Amygdala (tissue), 56 donors: Measurements from ENCODE around the gene PLCB1.
"Not testable (repeated sequence)": the region's sequence is repeated elsewhere in the genome, so short reads cannot be mapped to it uniquely, and the experiment has no call there.

ENCODE experiments used
- DNase-seq, 56 donors: peaks; one replicate each; lab custom pipeline; 2025; lab: John Stamatoyannopoulos, UW

Gene PLCB1

DNA sequence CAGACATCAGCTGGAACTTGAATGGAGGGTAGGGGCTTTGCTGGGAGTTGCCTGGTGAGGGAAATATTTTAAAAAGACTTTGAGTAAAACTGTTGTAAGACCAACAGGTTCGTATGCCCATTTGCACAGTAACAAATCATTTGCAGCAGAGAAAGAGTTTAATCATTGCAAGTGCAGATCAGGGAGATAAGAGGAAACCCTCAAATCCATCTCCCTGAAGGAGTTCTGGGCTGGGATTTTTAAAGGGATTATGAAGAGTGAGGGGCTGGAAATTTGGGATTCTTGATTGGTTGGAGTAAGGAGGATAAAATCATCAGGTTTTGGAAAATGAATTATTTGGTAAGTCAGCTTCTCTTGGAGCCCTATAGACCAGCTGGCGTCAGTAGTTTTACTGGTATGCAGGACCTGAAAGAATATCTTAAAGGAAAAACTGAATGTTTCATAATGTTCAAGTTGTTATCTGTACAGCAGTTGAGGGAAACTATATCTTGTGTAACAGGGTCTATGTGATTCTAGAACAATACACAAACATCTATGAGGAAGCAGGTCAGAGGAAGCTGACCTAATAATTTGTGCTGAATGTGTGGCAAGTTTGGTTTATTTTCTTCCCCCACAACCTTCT, 295.5 kb downstream of the PLCB1 start:
- no peak for DNase-seq

DNA sequence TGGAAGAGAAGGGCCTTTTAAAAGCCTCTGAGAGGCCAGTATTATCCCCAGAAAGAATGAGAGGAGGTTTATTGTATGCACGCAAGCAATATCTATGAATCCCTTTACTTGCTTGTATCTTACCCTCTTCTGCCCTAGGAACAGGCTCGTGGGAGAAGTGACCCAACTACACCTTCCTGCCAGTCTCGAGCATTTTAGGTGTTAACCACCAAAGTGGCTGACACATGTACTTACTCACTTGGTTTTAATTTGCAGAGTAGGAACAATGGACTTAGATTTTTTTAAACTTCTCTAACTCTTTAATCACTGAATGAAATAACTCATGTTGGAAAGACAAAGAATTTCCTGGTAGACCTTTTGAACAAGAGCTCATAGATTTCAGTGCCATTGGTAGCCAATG, 296.9 kb downstream of the PLCB1 start:
- no peak for DNase-seq

DNA sequence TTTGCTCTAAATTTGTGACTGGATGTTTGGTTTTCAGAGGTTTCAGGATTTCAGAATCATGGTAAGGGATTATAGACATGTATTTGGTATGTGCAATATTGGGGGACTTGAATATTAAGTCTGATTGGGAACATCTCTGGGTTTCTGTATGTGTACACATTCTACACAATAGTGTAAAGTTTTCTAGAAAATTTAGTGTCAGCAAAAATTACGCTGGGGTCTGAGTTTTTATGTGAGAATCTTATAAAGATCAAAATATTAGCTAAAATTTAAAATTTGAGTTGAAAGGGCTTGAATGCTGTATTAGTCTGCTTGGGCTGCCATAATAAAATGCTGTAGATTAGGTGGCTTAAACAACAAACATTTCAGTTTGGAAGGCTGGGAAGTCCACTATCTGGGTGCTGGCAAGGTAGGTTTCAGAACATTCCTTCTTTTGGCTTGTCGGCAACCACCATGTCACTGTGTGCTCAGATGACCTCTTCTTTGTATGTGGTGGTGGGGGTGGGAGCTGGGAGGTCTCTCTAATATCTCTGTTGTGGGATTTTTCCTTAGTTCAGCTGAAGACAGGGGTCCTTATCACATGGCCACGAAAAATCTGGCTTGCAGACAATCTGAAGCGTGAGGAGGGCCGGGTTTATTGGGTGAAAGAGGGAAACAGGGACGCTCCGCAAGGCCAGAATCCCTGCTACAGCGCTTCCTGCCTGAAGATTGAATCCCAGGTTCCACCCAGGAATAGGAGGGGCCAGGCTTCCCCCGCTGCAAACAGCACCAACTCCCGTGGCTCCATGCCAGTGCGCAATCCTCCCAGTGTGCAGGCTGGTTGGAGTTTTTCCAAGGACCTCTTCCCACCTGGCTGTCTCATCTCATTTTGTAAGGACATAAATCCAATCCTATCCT, 299.7 kb downstream of the PLCB1 start:
- peak in 5 of 56 donors; percentile 1 to 4 (median 1) for DNase-seq

DNA sequence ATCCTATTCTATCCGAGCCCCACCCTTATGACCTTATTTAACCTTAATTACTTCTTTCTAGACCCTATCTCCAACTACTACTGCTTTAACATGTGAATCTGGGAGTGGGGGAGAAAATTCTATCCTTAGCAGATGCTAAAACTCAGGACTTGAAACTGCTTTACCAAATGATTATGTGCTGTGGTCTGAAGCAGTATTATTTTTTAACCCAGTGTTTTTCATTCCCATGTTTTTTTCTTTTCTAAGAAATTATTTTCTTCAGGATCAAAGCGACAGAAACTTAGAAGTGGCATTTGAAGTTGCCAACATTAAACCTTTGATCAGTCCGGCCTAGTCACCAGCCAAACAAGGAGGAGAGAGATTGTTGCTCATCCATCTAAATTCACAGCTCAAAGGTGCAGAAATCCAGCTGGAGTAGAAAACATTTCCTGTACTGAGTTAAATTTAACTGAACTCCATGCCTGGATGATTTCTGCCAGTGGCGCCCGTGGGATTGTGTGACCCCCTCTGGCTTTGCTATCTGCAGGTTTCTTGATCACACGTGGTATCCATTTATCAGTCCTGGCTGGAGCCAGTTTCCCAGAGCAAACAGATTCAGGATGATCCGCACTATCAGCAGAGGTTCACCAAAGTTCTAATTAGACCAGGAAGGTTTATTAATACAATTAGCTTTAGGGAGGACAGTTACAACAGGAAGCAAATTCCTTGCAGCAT, 300.5 kb downstream of the PLCB1 start:
- no peak for DNase-seq

DNA sequence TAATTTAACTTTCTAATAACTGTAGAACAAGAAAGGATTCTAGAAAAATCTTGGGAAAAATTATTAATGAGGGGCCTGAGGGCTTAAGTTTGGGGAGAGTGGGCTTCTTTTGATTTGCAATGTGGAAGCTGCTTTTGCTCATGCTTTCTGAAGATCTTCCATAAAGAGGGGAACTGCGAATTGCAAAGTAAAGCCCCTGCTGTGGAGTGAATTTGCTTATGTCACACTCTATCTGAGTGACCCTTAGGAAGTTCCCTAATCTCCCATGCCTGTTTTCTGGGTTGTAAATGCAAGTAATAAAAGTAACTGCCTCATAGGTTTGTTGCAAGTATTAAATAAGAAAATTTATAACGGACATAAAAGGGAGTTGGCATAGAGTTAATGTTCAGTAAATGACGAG, 301.2 kb downstream of the PLCB1 start:
- no peak for DNase-seq

DNA sequence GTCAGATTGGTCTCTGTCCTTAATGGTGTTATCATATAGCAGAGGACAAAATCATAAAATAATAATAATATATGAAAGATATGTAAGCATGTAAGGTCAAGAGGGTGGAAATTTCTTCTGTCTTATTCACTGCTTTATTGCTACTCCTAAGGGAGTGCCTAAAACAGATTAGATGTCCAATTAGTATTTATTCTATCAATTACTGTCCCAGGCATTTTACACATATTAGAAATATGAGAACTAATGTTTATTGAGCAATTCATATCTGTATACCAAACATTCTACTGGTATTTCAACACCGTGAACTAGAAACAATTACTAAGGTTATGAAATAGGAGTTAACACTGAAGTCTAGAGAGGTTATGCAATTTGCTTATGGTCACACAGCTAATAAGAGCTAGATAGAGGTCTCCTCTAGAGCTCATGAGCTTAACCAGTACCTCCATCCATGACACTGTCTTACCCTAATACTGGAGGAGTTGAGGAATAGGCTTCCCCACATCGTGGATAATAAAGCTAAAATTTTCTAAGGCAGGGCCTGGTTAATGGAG, 302.3 kb downstream of the PLCB1 start:
- no peak for DNase-seq

DNA sequence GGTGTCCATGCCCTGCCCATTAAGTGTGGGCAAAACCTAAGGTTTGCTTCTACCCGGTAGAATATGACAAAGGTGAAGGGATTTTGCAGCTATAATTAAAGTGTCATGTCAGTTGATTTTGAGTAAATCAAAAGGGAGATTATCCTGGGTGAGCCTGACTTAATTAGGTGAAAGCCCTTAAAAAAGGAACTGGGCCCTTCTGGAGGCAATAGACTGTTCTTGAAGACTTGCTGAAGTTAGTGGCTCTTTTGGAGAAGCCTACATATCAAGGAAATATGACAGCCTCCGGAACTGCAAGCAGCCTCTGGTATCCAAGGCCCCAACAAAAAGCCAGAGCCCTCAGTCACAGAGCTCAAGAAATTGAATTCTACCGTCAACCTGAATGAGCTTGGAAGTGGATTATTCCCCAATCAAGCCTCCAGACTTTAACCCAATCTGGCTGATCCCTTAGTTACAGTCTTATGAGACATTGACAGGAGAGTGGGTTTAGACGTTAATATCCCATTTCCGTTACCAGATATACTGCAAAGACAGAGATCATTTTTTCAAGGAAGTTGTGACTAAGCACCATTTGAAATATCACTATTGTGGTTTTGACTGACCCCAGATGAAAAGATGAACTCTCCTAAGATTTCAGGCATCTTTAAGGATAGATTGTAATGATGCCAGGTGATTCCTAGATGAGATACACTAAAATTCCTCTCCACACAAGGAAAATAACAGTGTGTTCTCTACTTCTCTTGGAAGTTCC, 303.4 kb downstream of the PLCB1 start:
- no peak for DNase-seq

DNA sequence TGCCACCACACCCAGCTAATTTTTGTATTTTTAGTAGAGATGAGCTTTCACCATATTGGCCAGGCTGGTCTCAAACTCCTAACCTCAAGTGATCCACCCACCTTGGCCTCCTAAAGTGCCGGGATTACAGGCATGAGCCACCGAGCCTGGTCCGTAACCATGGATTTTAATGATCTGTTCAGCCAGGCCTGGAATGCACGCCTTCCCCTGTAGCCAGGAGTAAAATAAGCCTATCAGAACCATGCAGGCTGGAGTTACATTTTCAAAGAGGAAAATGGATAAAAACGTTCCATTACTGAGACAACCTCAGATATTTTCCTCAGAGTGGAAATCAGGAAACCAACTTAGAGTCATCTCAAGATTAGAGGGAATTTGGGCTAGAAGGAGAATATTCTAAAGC, 304.9 kb downstream of the PLCB1 start:
- not testable (repeated sequence) for DNase-seq

DNA sequence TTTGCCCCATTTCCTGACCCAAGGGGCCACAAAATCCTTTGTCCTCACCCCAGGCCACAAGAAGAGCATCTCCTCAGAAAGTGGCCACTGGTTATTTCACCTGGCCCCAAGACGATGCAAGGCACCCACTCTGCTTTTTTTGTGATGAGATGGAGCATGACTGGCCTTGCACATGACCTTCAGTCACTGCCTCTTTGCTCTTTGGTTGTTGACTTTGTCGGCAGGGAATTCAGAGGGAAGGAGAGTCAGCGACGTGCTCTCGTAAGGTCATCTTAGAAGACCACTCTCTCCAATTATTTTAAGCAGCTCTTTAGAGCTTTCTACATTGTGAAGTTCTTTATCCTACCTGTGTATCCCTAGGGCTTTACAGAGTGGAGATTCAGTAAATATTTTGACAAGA, 306.7 kb downstream of the PLCB1 start:
- DNase-seq: no peak

DNA sequence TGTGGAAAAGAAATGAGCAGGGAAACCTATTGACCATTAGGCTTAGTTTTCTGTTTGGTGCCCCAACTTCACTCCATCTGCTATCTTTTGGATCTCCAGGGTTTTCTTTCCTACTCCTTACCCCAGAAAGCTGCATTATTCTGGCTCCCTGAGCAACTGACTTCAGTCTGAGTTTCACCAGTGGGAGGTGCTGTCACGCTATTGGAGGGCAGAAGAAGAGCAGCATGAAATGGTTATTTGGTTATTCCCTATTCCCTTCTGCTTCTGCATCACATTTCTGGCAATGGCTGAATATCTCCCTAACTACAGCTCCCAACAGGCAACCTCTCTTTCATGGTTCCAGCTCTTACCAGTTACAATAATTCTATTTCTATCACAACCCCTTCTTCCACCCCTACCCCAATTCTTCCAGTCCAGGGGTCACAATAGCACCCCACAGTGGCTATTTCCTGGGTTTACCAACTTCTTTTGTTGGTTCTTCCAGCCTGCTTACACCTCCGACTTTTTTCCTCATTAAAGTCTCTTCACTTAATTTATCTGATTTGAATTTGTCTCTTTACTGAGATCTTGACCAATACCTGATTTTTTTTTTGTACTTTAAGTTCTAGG, 311.5 kb downstream of the PLCB1 start:
- DNase-seq: no peak

DNA sequence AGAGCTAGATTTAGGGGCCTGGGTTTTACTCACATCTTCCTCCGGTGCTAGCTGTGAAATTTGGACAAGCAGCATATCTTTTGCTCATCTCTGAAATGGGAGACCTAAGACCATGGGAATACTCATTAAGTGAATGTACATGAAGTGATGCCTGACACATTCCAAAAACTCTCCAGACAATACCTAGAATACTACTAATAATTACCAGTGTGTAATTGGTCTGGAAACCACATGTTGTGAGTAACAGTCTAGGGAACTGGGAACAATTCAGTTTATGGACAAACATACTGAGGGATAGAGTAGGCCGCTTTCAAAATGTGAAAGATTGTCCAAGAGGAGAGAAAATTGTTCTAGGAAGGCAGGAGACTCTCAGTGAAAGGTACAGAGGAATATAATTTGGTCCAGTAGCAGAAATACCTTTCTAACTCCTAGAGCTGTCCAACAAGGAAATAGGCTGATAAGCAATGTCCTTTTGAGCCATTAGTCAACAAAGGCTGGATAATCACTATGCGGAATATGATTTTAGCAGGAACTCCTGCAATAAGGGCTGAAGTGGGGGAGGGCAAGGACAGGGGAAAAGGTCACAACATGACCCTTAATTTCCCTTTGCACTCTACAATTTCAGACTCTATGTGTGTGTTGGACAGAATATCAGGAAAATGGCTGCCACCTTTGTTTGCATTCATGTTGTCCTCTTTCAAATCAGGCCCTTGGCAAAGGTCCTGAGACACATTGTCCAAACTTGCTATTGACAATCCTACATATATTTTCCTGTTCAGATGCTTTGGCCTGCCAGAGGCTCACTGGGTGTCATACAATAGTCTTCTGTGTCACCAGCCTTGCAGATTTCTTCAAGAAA, 315.4 kb downstream of the PLCB1 start:
- DNase-seq: no peak

DNA sequence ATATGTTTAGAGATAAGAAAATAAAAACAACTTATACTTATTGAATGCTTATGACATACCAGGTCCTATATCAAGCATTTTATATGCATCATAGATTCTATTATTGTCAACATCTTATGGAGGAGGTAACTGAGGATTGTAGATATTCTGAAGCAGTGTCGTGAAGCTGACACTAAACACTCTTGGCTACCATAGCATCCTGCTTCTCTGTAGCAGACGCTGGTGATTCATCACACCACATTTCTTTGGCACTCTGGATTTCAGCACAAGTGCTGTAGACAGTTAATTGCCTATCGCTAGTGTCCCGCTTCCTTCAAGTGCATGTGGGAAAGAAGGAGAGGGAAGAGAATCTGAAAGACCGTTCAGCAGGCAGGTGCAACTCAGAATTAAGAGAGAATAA, 317.1 kb downstream of the PLCB1 start:
- DNase-seq: peak in 7 of 56 donors; percentile 1 to 27 (median 3)

DNA sequence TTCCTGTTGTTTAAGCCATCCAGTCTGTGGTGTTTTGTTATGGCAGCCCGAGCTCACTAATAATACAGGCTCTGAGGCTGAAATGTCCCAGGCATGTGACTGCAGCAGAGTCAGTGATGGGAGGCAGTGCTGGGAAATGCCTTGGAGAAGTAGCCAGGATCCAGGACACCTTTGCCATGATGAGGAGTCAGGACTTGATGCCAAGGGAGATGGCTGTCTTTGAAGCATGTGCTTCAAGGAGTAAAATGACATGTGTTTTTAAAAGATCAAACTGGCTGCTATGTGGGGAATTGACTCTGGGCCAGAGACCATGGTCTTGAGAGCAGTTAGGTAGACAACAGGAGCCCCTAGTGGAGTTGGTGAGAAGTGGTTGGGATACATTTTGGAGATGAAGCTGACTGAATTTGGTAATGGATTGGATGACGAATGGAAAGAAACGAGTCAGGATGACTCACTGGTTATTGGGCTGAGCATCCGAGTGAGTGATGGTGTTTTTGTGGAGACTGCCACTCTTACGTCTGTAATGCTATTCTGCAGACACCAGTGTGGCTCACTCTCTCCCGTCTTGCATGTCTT, 322.2 kb downstream of the PLCB1 start:
- DNase-seq: peak in 1 of 56 donors; percentile 2

DNA sequence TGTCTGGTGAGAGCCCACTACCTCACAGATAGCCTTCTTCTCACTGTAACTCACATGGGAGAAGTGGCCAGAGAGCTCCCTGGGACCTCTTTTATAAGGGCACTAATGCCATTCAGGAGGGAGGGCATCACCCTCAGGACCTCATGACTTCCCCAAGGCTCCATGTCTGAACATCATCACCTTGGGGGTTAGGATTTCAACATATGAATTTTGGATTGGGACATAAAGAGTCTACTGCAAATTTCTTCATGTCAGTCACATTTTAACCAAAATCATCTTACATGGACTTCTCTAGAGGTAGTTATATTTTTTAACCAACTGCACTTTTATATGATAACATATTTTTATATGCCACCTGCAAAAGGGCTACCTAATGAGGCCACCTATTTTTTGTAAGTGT, 324.7 kb downstream of the PLCB1 start:
- DNase-seq: no peak

DNA sequence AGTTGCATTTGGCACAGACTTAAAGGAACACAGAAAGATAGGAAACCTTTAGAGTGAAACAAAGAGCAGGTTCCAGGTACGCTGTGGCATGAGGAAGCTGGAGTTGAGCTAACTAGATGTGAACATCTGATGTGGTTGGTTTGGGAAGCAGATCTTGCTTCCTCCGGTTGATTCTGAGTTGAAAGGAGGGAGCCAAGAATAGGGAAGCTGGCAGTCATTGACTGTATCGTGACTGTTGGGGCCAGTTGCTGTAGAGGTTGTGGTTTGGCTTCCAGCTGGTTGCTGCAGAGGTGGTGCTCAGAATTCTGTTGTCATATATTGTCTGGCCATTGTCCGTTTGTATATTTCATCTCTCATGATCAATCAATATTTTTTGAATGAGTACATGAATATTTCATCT, 325.9 kb downstream of the PLCB1 start:
- DNase-seq: no peak

DNA sequence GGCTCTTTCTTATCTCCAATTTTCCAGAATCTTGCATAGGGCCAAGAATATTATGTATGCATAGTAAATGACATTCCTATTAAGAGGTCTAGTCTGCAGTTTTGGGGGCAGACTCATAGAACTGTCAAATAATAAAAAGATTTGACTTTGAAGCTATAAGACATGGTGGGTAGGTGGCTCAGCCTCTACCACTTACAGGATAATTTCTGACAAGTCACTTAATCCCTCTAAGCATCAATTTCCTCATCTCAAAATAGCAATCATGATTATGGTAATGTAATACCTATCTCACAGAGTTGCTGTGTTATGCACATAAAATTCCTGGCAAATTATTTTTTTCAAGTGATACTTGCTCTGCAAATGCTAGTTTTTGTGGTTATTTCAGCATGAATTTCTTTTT, 329.1 kb downstream of the PLCB1 start:
- DNase-seq: no peak

DNA sequence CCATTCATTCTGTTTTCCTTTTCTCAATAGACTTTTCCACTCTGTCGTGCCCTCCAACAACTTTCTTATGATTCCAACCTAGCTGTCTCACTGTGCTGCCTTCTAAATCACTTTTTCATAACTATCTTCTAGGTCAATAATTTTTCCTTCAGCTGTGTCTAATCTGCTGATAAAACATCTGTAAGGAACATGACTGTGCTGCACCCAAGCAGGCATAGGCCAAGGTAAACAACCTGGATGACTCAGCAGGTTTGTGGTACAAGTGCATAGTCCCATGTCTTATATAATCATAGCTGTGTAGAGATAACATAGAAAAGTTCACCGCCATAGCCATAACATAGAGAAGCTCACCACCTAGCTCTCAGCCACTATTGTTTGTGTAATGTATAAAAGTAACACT, 332.3 kb downstream of the PLCB1 start:
- DNase-seq: no peak

DNA sequence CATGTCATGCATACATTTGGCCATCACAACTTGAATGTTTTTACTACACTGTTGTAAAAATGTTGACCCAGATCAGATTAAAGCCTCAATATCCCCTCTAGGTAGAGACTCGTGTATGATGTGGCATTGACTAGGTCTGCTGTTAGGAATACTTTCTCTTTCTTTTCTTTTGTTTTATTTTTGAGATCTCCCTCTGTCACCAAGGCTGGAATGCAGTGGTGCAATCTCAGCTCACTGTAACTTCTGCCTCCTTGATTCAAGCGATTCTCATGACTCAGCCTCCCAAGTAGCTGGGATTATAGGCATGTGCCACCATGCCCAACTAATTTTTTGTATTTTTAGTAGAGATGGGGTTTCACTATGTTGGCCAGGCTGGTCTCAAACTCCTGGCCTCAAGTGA, 334.7 kb downstream of the PLCB1 start:
- DNase-seq: not testable (repeated sequence)

DNA sequence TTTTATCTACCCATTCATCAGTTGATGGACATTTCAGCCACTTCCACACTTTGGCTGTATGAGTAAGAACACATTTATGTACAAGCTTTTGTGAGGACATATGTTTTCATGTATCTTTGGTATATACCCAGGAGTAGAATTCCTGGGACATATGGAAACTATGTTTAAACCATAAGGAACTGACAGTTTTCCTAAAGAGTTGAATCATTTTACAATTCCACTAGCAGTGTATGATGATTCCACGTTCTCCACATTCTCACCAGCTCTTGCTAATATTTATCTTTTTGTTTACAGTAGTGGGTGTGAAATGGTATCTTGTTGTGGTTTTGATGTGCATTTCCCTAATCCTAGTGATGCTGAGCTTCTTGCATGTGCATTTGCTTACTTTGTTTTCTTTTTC, 338.1 kb downstream of the PLCB1 start:
- DNase-seq: no peak
